G401.6 (cell line): ENCODE data around the gene CYYR1.
"Not testable (repeated sequence)": the region's sequence is repeated elsewhere in the genome, so short reads cannot be mapped to it uniquely, and the experiment has no call there.

Source experiments
- FAIRE-seq: peaks from 2 replicates; lab custom pipeline; 2012; peaks lifted over from hg19 to GRCh38; lab: Jason Lieb, UNC

The CYYR1 gene

GRCh38 chr21:26489781-26490180 lies 83.3 kb downstream of the CYYR1 start:
- no peak for FAIRE-seq

DNA sequence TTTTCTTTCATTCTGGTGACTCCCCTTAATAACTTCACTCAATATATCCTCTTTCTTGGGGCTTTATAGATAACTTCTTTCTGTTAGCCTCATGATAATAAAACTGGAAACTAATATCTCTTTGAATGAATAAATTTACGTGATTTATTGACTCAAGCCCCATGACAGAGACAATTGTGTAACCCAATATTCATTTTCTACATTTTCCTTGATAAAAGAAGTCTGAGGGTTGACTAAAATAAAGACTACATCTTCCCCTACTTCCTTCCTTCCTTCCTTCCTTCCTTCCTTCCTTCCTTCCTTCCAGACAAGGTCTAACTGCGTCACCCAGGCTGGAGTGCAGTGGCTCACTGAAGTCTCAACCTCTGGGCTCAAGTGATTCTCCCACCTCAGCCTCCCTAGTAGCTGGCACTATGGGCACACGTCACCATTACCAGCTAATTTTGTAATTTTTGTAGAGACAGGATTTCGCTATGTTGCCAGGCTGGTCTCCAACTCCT lies 85.1 kb downstream of the CYYR1 start:
- FAIRE-seq, result no peak

DNA sequence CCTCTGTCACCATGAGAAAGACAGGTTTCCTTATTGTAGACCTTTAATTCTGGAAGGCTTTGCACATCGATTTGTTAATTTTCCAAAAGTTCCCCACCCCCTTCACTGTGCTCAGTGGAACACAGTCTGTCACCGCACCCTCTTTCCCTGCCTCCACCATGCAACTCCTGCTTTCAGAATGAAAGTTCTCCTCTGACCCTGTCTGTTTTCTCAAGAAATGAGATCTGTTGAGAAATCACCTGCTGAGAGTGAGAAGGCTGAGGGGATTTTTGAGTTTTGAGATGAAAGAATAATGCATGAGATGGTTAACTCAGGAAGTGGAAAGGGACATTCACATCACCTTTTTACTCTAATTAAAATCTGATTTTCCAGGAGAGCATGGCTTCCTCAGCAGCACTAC lies 99.6 kb downstream of the CYYR1 start:
- FAIRE-seq, result no peak

DNA sequence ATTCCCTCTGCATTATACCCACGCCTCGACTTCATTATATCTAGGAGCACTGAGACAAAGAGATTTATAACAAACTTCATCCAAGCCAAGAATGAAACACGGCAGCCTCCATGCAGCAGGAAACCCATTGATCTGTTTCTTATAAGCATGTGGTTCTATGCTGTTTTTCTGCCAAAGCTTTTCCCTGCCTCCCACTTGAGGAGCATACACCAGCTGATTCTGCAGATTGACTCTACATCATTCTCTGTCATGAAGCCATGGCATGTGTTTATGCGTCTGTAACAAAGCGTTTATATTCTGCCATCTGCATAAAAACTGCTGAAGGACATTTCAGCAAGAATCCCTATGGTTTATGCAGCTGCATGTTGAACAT lies 102.0 kb downstream of the CYYR1 start:
- no peak for FAIRE-seq

- FAIRE-seq, result no peak
These were observed 102.6 kb downstream of the CYYR1 start for GRCh38 chr21:26470351-26471098.

- FAIRE-seq, result no peak
These were observed 103.3 kb downstream of the CYYR1 start for GRCh38 chr21:26469789-26470188.

DNA sequence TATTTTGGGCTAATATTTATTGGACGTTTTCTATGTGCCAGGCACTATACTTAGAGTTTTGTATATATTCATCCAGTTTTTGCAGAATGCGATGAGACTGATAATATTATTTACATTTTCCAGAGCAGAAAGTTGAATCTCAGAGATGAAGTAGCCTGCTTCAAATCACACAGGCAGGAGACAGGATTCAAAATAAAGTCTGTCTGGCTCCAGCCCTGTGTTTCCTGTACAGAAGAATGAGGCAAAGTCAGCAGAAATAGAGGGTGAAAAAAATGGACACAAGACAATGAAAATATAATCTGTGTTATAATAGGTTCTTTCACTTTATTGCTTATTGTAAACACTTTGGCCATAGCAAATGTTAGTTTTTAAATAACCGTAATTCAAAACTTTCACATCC lies 107.2 kb downstream of the CYYR1 start:
- FAIRE-seq, result no peak

DNA sequence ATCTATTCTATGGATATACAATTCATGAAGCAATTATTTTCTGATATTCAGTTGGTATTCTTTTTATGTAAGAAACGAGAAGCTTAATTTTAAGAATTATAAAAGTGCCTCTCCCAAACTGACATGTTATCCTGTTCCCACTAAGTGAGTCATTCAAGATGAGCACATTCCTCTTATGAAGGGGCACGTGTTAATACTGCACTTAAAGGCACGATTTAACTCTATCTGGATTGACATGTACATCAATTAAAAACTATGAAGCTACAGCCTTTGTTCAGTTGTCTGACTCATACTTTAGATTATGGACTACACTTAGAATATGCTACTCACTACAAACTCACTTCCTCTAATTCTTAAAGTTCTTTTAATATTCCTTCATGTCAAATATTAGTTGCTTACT lies 111.6 kb downstream of the CYYR1 start:
- no peak for FAIRE-seq

DNA sequence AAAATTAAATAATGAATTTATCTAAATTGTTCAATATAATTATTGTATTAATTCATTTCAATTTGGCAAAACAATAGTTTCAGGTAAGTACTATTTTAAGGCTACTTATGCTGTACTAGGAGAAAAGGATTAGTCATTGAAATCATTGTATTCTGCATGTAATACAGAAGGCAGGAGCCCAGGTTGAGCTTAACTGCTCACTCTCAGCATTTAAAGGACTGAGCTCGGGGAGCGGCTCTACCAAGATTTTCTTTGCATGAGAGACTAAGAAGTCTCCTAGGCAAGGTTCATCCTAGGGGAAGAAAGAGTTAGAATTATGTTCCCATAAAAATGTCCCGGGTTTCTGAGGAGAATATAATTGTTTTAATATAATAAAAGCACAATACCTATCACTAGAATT lies 112.5 kb downstream of the CYYR1 start:
- no peak for FAIRE-seq

DNA sequence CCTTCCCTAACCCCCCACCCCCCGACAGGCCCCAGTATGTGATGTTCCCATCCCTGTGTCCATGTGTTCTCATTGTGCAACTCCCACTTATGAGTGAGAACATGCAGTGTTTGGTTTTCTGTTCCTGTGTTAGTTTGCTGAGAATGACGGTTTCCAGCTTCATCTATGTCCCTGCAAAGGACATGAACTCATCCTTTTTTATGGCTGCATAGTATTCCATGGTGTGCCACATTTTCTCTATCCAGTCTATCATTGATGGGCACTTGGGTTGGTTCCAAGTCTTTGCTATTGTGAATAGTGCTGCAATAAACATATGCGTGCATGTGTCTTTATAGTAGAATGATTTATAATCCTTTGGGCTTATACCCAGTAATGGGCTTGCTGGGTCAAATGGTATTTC lies 114.2 kb downstream of the CYYR1 start:
- FAIRE-seq, result not testable (repeated sequence)

GRCh38 chr21:26457817-26458216 lies 115.3 kb downstream of the CYYR1 start:
- FAIRE-seq, result no peak

DNA sequence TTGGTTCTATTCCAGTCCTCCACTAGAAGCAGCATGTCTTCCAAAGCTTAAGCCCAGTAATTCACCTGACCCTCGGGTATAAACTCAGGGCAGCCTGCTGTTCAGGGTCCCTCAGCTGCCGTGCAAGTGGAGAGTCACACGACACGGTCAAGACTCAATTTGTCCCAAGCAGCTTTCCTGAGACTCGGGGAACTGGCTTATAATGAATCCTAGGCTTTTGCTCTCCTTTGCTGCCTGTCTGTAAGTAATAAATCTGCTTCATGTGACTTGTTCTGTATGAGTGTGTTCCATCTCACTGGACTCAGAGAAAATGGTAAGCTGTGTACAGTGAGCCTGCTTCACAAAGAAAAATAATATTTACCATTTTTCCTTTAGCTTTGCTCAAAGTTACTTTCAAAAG lies 119.8 kb downstream of the CYYR1 start:
- no peak for FAIRE-seq

DNA sequence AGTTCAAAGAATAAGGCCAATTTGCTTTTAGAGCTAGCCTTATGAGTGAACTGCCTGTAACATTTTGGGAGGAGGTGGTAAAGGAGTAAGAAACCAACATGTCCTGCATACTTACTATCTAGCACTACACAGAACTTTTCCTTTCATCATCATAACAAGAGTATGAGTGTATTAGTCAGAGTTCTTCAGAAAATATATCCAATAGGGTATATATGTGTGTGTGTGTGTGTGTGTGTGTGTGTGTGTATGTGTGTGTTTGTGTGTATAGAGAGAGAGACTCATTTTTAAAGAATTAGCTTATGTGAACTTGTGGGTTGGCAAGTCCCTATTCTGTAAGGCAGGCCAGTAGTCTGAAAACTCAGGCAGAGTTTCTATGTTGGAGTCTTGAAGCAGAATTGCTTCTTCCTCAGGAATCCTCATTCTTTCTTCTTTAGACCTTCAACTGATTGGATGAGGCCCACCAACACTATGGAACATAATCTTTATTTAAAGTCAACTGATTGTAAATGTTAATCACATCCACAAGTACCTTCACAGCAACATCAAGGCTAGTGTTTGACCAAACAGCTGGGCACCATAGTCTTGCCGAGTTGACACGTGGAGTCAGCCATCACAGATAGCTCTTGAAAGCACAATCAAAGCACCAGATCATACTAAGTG lies 121.9 kb downstream of the CYYR1 start:
- no peak for FAIRE-seq

DNA sequence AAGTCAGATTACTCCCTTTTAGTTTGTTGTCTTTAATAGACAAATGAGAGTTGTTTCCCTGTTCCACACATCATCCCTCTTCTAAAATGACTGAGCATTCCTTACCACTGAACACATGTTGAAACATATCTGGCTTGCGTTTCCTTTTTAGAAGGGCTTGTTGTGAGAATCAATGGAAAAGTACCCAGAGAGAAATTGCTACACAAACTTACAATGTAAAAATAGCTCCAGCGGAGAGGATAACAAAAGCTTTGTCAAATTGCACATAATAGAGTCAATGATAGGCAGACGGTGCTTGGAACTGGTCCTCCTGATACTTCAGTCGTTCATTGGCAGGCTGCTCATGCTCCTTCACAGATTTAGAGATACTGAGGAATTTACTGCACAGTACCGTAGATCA lies 123.9 kb downstream of the CYYR1 start:
- FAIRE-seq, result no peak

DNA sequence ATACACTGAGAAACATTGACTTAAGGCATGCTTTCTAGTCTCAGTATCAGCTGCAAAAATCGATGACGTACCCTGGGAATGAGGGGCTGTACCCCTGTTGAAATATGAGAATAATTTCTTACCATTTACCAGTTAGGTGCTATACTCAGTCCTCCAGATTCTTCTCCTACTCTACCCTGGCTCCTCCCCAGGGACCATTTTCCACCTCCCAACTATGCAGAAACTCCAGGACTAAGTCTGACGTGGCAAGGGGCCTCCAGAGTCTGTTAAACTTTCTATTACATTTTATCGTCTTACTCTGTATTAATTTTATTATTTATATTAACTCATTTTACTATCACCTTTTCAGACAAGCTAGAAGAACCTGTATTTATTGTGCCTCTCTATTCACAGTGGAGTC lies 124.3 kb downstream of the CYYR1 start:
- FAIRE-seq, result no peak

- no peak for FAIRE-seq
These were observed 125.1 kb downstream of the CYYR1 start for GRCh38 chr21:26447932-26448475.

GRCh38 chr21:26445440-26445839 lies 127.6 kb downstream of the CYYR1 start:
- FAIRE-seq, result no peak

- FAIRE-seq, result no peak
These were observed 128.4 kb downstream of the CYYR1 start for GRCh38 chr21:26444646-26445045.

DNA sequence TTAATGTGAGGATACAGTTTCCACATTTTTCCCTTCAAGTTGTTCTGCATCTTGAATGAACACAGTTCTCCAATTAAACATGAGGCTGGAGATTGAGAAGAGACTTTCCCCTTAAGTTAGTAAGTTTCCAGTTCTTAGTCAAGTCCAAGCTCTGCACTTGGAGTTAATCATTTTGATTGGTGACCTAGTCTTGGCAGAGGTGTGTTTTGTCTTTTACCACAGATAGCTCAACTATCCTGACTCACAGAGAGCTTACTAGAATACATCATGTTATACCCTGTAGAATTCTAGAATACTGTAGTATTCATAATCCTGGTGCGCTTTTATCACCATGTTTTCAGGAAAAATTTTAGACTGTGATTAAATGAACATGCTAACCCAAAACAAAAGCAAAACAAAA lies 129.2 kb downstream of the CYYR1 start:
- FAIRE-seq, result no peak

- no peak for FAIRE-seq
These were observed 129.8 kb downstream of the CYYR1 start for GRCh38 chr21:26443291-26443690.

- FAIRE-seq, result no peak
These were observed 131.9 kb downstream of the CYYR1 start for GRCh38 chr21:26441149-26441548.

DNA sequence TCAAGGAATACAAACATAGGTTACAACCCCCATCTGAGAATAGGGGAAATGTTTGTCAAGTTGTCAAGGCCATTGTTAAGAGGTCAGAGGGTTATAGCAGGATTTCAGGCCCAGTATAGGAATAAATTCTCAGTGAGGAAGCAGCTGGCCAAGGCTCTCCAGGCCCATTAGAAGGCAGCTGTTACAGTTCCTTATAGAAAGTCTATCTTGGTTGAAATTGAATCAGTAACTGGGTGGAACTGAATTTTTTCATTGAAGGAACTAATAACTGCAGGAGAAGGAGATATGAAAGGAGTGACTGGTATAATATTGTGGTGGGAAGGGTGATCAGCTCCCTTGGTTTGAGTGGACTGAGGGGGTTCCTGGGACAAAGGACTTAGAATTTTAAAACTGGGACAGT lies 134.1 kb downstream of the CYYR1 start:
- no peak for FAIRE-seq

DNA sequence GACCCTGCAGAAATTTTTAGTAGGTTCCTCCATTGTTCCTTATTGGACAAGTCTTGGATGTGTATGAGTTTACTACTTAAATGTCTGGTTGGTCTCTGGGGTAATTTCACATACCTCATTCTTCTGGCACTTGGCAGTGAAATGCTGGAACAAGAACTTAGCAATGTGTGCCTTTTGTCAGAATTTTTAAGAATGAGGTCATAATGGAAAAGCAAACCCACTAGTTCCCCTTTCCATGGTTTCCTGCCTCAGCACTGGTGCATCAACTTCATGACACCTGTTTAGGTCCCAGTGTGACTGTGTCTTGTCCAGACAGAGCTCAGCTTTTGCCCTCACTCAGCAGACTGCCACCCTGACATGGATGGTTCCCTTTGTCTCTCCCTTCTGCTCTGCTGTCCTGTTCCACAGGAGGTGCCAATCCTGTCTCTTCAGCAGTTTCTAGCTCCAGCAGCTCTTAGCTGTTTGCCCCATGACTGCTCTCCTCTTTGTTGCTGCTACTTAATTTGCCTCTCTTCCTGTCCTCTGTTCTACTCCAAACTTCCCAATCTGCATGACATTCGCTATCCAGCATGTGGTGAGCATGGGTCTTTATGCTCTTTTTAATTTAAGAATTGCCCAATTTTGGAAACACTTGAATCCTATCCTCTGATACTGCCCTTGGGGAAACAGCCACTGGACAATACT lies 135.6 kb downstream of the CYYR1 start:
- FAIRE-seq, result no peak
